K562 (cell line): ENCODE measurements around the gene GLUD1.
"Not testable (repeated sequence)": the region's sequence is repeated elsewhere in the genome, so short reads cannot be mapped to it uniquely, and the experiment has no call there.

Source experiments
- KLF6 ChIP-seq: fragments of 250-450 bp; sonication (Bioruptor Pico); IDR thresholded peaks from 2 replicates; pipeline ENCODE4 v1.4.0; 2020; ENCODE audit warnings: mild to moderate bottlenecking, moderate library complexity, borderline replicate concordance
- TF ChIP-seq, protein P1 (sequence below): sonication (generic); formaldehyde crosslinking; IDR thresholded peaks from 2 replicates; pipeline ENCODE4 v1.4.0; 2020; ENCODE audit warnings: mild to moderate bottlenecking, missing genetic modification reagents

DNA sequence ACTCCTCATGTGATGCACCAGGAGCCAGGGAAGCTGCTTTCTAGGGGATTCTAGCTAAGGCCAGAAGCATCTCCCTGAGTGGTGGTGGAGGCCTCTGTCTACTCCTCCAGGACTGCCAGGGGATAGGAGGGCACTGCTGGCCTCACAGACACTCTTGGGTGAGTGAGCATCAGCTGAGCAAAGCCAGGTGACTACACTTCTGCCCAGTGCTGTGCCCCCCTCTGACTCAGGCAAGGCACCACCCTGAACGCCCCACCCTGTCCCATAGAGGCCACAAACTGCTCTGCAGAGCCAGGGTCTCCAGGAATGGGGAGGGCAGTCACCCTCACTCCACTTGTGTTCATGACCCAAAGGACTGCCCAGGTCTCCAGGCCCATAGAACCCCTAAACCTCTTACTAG is 75.1 kb downstream of the GLUD1 start:
- TF ChIP-seq KLF6 (CRISPR knock-in tag): not testable (repeated sequence)
- TF ChIP-seq, protein P1, sequence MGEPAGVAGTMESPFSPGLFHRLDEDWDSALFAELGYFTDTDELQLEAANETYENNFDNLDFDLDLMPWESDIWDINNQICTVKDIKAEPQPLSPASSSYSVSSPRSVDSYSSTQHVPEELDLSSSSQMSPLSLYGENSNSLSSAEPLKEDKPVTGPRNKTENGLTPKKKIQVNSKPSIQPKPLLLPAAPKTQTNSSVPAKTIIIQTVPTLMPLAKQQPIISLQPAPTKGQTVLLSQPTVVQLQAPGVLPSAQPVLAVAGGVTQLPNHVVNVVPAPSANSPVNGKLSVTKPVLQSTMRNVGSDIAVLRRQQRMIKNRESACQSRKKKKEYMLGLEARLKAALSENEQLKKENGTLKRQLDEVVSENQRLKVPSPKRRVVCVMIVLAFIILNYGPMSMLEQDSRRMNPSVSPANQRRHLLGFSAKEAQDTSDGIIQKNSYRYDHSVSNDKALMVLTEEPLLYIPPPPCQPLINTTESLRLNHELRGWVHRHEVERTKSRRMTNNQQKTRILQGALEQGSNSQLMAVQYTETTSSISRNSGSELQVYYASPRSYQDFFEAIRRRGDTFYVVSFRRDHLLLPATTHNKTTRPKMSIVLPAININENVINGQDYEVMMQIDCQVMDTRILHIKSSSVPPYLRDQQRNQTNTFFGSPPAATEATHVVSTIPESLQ (CRISPR knock-in tag): not testable (repeated sequence)
